T-helper 1 cell treated with Interleukin-12 subunit alpha and Interleukin-12 subunit beta and Interleukin-4 antibody, amounts not matched to agents 30 μg/mL and 1 μg/mL, for 36 hours (primary cell): ENCODE measurements around the gene ITPKC.

Source experiments
- H3K27ac Mint-ChIP-seq: one replicate; pipeline ENCODE4 v1.8.0; 2021; ENCODE audit warnings: mild to moderate bottlenecking, mixed read lengths
- H3K27me3 Mint-ChIP-seq: one replicate; pipeline ENCODE4 v1.8.0; 2021; ENCODE audit warnings: low read depth, mixed read lengths
- H3K36me3 Mint-ChIP-seq: one replicate; pipeline ENCODE4 v1.8.0; 2021; ENCODE audit warnings: low read depth, mixed read lengths
- H3K4me1 Mint-ChIP-seq: one replicate; pipeline ENCODE4 v1.8.0; 2021; ENCODE audit warnings: low read depth, mixed read lengths
- H3K4me3 Mint-ChIP-seq: one replicate; pipeline ENCODE4 v1.8.0; 2021; ENCODE audit warnings: mild to moderate bottlenecking, moderate library complexity, mixed read lengths
- H3K9me3 Mint-ChIP-seq: one replicate; pipeline ENCODE4 v1.8.0; 2021; ENCODE audit warnings: mixed read lengths

ITPKC gene

GRCh38 chr19:40716482-40717324 lies at the start of gene ITPKC, which contains the start of gene COQ8B:
Gene ITPKC (plus strand): TSS chr19:40717112. CDS start chr19:40717136, 24 bp downstream.
Gene COQ8B (minus strand): TSS chr19:40716886. CDS start chr19:40714632, 2,254 bp downstream.
- Mint-ChIP-seq H3K36me3 (peaks cover 12% of the 10 kb centered on the region), H3K27ac (peak within 1 kb of the TSS; percentile 95), H3K4me3 (peak within 1 kb of the TSS; percentile 83), H3K9me3 (no peaks in the 10 kb centered on the region), H3K4me1 (peaks cover 48% of the 10 kb centered on the region), H3K27me3 (no peaks in the 10 kb centered on the region)

GRCh38 chr19:40667602-40668001 lies 49.3 kb upstream of the ITPKC start:
- H3K36me3 Mint-ChIP-seq, result peaks cover 27% of the 10 kb centered on the region
- no peaks in the 10 kb centered on the region for H3K27me3 Mint-ChIP-seq
- H3K4me1 Mint-ChIP-seq, result peaks cover 12% of the 10 kb centered on the region
- H3K27ac Mint-ChIP-seq, result no peak overlapping the region
- H3K9me3 Mint-ChIP-seq, result no peaks in the 10 kb centered on the region
- no peak overlapping the region for H3K4me3 Mint-ChIP-seq

- H3K27me3 Mint-ChIP-seq, result no peaks in the 10 kb centered on the region
- no peak overlapping the region for H3K4me3 Mint-ChIP-seq
- peaks cover 7% of the 10 kb centered on the region for H3K4me1 Mint-ChIP-seq
- peaks cover 27% of the 10 kb centered on the region for H3K36me3 Mint-ChIP-seq
- no peaks in the 10 kb centered on the region for H3K9me3 Mint-ChIP-seq
- H3K27ac Mint-ChIP-seq, result no peak overlapping the region
Measured at GRCh38 chr19:40668991-40669614, 47.8 kb upstream of the ITPKC start.

GRCh38 chr19:40671404-40671803 lies 45.5 kb upstream of the ITPKC start:
- H3K27me3 Mint-ChIP-seq, result no peaks in the 10 kb centered on the region
- H3K9me3 Mint-ChIP-seq, result no peaks in the 10 kb centered on the region
- H3K36me3 Mint-ChIP-seq, result peaks cover 27% of the 10 kb centered on the region
- H3K27ac Mint-ChIP-seq, result no peak overlapping the region
- H3K4me1 Mint-ChIP-seq, result peaks cover 6% of the 10 kb centered on the region
- no peak overlapping the region for H3K4me3 Mint-ChIP-seq

- H3K4me1 Mint-ChIP-seq, result peaks cover under 1% of the 10 kb centered on the region
- H3K27me3 Mint-ChIP-seq, result no peaks in the 10 kb centered on the region
- H3K9me3 Mint-ChIP-seq, result no peaks in the 10 kb centered on the region
- H3K36me3 Mint-ChIP-seq, result peaks cover 24% of the 10 kb centered on the region
- no peak overlapping the region for H3K4me3 Mint-ChIP-seq
- H3K27ac Mint-ChIP-seq, result no peak overlapping the region
Measured at GRCh38 chr19:40672038-40672437, 44.9 kb upstream of the ITPKC start.

- no peaks in the 10 kb centered on the region for H3K4me1 Mint-ChIP-seq
- H3K4me3 Mint-ChIP-seq, result no peak overlapping the region
- peaks cover 22% of the 10 kb centered on the region for H3K36me3 Mint-ChIP-seq
- no peaks in the 10 kb centered on the region for H3K27me3 Mint-ChIP-seq
- H3K27ac Mint-ChIP-seq, result no peak overlapping the region
- no peaks in the 10 kb centered on the region for H3K9me3 Mint-ChIP-seq
Measured at GRCh38 chr19:40672573-40673299, 44.2 kb upstream of the ITPKC start.

GRCh38 chr19:40673397-40673796 lies 43.5 kb upstream of the ITPKC start:
- Mint-ChIP-seq H3K27ac (no peak overlapping the region), H3K4me3 (no peak overlapping the region)

GRCh38 chr19:40674291-40674690 lies 42.6 kb upstream of the ITPKC start:
- Mint-ChIP-seq H3K36me3 (peaks cover 14% of the 10 kb centered on the region), H3K9me3 (no peaks in the 10 kb centered on the region), H3K27me3 (no peaks in the 10 kb centered on the region), H3K4me1 (no peaks in the 10 kb centered on the region), H3K27ac (no peak overlapping the region), H3K4me3 (no peak overlapping the region)

More at GRCh38 chr19:40673397-40673796, 43.5 kb upstream of the ITPKC start:
- H3K36me3 Mint-ChIP-seq, result peaks cover 21% of the 10 kb centered on the region
- H3K4me1 Mint-ChIP-seq, result no peaks in the 10 kb centered on the region
- no peaks in the 10 kb centered on the region for H3K27me3 Mint-ChIP-seq
- H3K9me3 Mint-ChIP-seq, result no peaks in the 10 kb centered on the region

- no peak overlapping the region for H3K27ac Mint-ChIP-seq
Measured at GRCh38 chr19:40677156-40677555, 39.8 kb upstream of the ITPKC start.

GRCh38 chr19:40681039-40681438 lies 35.9 kb upstream of the ITPKC start:
- H3K9me3 Mint-ChIP-seq, result no peaks in the 10 kb centered on the region
- H3K27ac Mint-ChIP-seq, result no peak overlapping the region
- H3K36me3 Mint-ChIP-seq, result peaks cover 8% of the 10 kb centered on the region

More at GRCh38 chr19:40677156-40677555, 39.8 kb upstream of the ITPKC start:
- H3K36me3 Mint-ChIP-seq, result no peaks in the 10 kb centered on the region
- H3K9me3 Mint-ChIP-seq, result no peaks in the 10 kb centered on the region
- H3K4me3 Mint-ChIP-seq, result no peak overlapping the region
- no peaks in the 10 kb centered on the region for H3K4me1 Mint-ChIP-seq
- H3K27me3 Mint-ChIP-seq, result no peaks in the 10 kb centered on the region

GRCh38 chr19:40682431-40682964 lies 34.4 kb upstream of the ITPKC start:
- H3K27me3 Mint-ChIP-seq, result no peaks in the 10 kb centered on the region
- no peaks in the 10 kb centered on the region for H3K9me3 Mint-ChIP-seq
- no peaks in the 10 kb centered on the region for H3K4me1 Mint-ChIP-seq
- no peak overlapping the region for H3K4me3 Mint-ChIP-seq
- peaks cover 10% of the 10 kb centered on the region for H3K36me3 Mint-ChIP-seq
- no peak overlapping the region for H3K27ac Mint-ChIP-seq

More at GRCh38 chr19:40681039-40681438, 35.9 kb upstream of the ITPKC start:
- H3K4me1 Mint-ChIP-seq, result no peaks in the 10 kb centered on the region
- no peak overlapping the region for H3K4me3 Mint-ChIP-seq
- H3K27me3 Mint-ChIP-seq, result no peaks in the 10 kb centered on the region

- peaks cover 10% of the 10 kb centered on the region for H3K36me3 Mint-ChIP-seq
- no peaks in the 10 kb centered on the region for H3K4me1 Mint-ChIP-seq
- H3K4me3 Mint-ChIP-seq, result no peak overlapping the region
- H3K27ac Mint-ChIP-seq, result no peak overlapping the region
- H3K9me3 Mint-ChIP-seq, result no peaks in the 10 kb centered on the region
- no peaks in the 10 kb centered on the region for H3K27me3 Mint-ChIP-seq
Measured at GRCh38 chr19:40683437-40683836, 33.5 kb upstream of the ITPKC start.

- Mint-ChIP-seq H3K4me1 (no peaks in the 10 kb centered on the region), H3K36me3 (peaks cover 10% of the 10 kb centered on the region), H3K27me3 (no peaks in the 10 kb centered on the region), H3K9me3 (no peaks in the 10 kb centered on the region), H3K4me3 (no peak overlapping the region), H3K27ac (no peak overlapping the region)
Measured at GRCh38 chr19:40684280-40684679, 32.6 kb upstream of the ITPKC start.

GRCh38 chr19:40685016-40685526 lies 31.8 kb upstream of the ITPKC start:
- H3K9me3 Mint-ChIP-seq, result no peaks in the 10 kb centered on the region
- H3K4me3 Mint-ChIP-seq, result no peak overlapping the region
- H3K36me3 Mint-ChIP-seq, result peaks cover 10% of the 10 kb centered on the region
- no peak overlapping the region for H3K27ac Mint-ChIP-seq
- H3K4me1 Mint-ChIP-seq, result no peaks in the 10 kb centered on the region
- H3K27me3 Mint-ChIP-seq, result no peaks in the 10 kb centered on the region
